Activated naive CD8-positive, alpha-beta T cell treated with anti-CD3 and anti-CD28 coated beads, Interleukin-2, amount 50 U/mL, for 24 hours (primary cell): ENCODE results near the gene EXOC2.
A peak's percentile ranks its signal among the peaks of the same experiment; 100 is the strongest.

Experiments
- ATAC-seq: fragments of 150-1000 bp; cut with Tn5 transposase; one replicate; pipeline ENCODE4 v1.10.0; 2021
- DNase-seq: peaks from one replicate; pipeline ENCODE4 v3.0.0; 2021
- H3K27ac Mint-ChIP-seq: one replicate; pipeline ENCODE4 v1.8.0; 2021; ENCODE audit warnings: mild to moderate bottlenecking, mixed read lengths
- H3K27me3 Mint-ChIP-seq: one replicate; pipeline ENCODE4 v1.8.0; 2021; ENCODE audit warnings: mixed read lengths
- H3K36me3 Mint-ChIP-seq: one replicate; pipeline ENCODE4 v1.8.0; 2021; ENCODE audit warnings: low read depth, mixed read lengths
- H3K4me1 Mint-ChIP-seq: one replicate; pipeline ENCODE4 v1.8.0; 2021; ENCODE audit warnings: mixed read lengths
- H3K4me3 Mint-ChIP-seq: one replicate; pipeline ENCODE4 v1.8.0; 2021; ENCODE audit warnings: mild to moderate bottlenecking, moderate library complexity, mixed read lengths
- H3K9me3 Mint-ChIP-seq: one replicate; pipeline ENCODE4 v1.8.0; 2021; ENCODE audit warnings: mixed read lengths

Gene EXOC2

DNA sequence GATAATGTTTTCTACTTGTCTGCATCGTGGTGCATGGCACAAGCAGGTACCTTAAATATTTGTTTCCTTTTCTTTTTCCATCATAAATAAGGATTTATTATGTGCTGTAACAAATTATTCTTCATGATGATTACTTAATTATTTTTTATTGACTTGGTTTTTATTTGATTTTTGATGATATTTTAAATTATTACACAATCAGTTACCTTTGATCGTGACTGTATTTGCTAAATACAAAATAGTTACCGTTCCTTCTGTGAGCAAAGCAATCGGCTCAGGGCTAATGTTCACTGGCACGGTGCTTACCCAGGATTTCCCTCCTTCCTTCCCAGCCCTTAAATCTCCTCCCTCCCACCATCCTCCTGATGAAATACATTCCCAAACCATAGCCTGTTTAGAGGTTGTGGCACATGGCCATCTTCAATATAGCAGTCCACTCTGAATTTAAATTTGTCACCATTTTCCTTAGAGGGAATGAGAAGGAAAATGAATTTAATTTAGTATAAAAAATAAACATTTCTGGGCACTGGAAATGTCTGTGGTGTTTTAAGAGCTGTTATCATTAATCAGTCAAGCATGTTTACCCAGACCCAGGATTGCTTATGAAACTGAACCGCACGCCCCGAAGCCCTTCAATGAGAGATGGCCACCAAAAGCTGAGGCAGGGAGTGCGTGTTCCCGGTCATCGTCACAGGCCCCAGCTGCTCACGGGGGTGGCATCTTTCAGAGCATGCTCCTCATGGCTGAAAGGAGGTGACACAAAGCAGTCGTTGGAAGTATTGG is 23.0 kb upstream of the EXOC2 start:
- H3K36me3 Mint-ChIP-seq = no peaks in the 10 kb centered on the region
- no peak overlapping the region for H3K27ac Mint-ChIP-seq
- DNase-seq (no peak), ATAC-seq (no peak)
- H3K4me3 Mint-ChIP-seq = no peak overlapping the region
- H3K27me3 Mint-ChIP-seq = no peaks in the 10 kb centered on the region
- H3K9me3 Mint-ChIP-seq = no peaks in the 10 kb centered on the region
- H3K4me1 Mint-ChIP-seq = peaks cover 12% of the 10 kb centered on the region

DNA sequence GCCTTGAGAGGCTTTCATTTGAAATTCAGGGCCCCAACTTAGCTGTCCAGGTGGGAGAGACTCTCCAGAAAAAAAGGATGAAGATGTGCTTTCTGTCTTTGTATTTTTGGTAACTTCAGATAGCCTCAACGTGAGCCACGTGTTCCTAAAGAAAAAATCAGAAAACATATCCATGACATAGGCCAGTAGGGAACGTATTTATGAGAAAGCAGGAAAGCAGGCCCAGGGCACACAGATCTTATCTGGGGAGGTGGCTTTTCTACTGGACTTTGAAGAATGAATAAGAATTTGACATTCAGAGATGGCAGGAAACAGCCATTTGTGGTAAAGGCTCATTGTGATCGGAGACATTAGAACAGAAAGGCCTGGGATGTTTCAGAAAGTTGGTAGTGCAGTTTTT is 21.2 kb upstream of the EXOC2 start:
- no peaks in the 10 kb centered on the region for H3K27me3 Mint-ChIP-seq
- H3K27ac Mint-ChIP-seq = no peak overlapping the region
- H3K4me1 Mint-ChIP-seq = peaks cover 25% of the 10 kb centered on the region
- no peak for DNase-seq
- no peak for ATAC-seq
- no peaks in the 10 kb centered on the region for H3K36me3 Mint-ChIP-seq
- H3K4me3 Mint-ChIP-seq = no peak overlapping the region
- no peaks in the 10 kb centered on the region for H3K9me3 Mint-ChIP-seq

DNA sequence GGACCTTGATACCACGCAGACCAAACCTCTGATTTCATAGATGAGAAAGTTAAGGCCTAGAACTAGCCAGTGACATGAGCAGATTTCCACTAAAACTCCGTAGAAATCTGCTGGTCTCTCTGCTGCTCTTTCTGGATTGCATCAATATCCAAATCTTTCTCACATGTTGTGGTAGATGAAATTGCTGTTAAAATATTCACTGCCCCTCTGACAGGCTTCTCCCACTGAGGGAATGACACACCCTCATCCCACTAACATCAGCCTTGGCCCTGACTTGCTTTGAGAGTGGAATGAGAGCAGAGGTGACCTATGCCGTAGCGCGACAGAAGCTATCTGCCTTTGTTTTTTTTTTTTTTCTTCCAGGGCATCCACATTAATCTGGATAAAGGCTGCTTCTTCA is 20.4 kb upstream of the EXOC2 start:
- Mint-ChIP-seq H3K27me3 (no peaks in the 10 kb centered on the region), H3K9me3 (no peaks in the 10 kb centered on the region), H3K36me3 (no peaks in the 10 kb centered on the region), H3K27ac (no peak overlapping the region), H3K4me1 (peaks cover 25% of the 10 kb centered on the region), H3K4me3 (no peak overlapping the region)
- ATAC-seq (no peak), DNase-seq (no peak)

DNA sequence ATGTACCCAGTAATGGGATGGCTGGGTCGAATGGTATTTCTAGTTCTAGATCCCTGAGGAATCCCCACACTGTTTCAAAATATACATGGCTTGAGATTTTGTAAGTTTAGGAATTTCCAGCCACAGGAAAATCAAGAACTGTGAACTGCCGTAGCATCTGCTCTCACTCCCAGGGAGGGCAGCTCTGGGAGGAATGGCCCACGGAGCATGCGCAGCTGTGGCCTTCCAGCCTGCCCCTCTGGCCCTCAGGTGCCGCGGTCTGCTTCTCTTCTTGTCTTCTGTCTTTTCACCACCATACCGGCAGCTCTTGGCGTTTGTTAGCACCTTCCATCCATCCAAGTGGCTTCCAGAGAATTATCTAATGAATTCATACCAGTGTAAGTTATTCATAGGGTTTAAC is 19.9 kb upstream of the EXOC2 start:
- H3K4me3 Mint-ChIP-seq = peak overlapping the region; percentile 8
- ATAC-seq (no peak), DNase-seq (no peak)
- no peaks in the 10 kb centered on the region for H3K9me3 Mint-ChIP-seq
- no peaks in the 10 kb centered on the region for H3K27me3 Mint-ChIP-seq
- no peak overlapping the region for H3K27ac Mint-ChIP-seq
- peaks cover 25% of the 10 kb centered on the region for H3K4me1 Mint-ChIP-seq
- H3K36me3 Mint-ChIP-seq = no peaks in the 10 kb centered on the region

DNA sequence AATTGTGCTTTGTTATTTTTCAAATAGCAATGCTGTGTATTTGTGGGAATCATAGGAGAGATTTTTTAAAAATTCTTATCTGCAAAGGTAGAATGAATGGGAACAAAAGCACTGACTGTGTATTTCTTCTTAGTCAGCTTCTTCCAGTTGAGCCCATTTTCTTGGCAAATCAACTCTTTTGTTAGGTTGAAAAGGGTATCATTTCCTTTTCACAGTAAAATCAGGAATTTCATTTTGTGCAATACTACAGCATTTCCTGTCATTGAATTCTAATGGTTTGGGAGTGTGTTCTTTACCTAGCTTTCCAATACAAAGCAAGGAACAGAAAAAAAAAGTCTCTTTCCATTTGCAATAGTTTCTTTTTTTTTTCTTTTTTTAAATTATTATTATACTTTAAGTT is 19.0 kb upstream of the EXOC2 start:
- peaks cover 2% of the 10 kb centered on the region for H3K27me3 Mint-ChIP-seq
- peaks cover 25% of the 10 kb centered on the region for H3K4me1 Mint-ChIP-seq
- H3K36me3 Mint-ChIP-seq = no peaks in the 10 kb centered on the region
- peak overlapping the region; percentile 90 for H3K4me3 Mint-ChIP-seq
- H3K27ac Mint-ChIP-seq = peak overlapping the region; percentile 97
- DNase-seq = no peak
- ATAC-seq = no peak
- H3K9me3 Mint-ChIP-seq = no peaks in the 10 kb centered on the region

DNA sequence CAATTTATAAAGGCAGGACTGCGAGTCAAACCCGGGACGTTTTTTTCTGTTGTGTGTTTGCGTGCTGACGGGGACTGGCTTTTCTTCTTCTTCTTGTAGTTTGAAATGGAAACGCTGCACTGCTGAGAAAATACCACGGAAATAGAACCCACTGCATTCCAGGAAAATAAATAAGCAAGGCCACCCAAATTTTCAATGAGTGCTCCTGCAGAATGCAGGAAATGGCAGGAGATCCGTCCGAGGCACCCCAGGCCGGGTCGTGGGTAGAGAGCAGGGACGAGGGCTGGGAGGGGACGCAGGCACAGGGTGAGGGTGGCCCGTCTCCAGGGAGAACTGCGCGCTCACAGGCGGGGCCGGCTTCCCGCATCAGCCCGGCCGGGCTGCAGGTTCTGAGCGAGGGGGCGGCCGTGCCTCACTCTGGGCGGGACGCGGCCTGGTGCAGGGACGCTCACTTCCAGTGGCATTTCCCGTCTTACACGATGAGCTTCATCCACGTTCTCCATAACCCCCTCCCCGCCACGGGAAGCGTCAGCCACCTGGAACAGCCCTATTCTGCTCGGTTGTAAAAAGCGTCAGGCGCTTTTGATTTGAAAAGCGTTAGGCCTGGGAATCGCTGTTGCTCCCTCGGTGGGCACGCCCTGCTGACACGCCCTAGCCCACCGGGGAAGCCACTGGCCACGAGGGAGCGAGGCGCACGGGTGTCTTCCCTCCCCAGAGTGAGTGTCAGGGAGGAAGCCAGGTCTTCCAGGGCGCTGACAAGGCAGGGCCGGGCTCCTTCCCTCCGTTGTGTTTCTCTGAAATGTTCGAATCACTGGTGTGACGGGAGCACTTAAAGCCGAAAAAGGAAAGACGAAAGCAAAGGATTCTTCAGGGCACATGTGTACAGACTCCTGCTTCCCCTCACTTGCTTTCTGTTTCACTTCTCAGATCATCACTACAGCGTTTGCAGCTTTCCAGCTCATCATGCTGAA is 17.9 kb upstream of the EXOC2 start:
- H3K27me3 Mint-ChIP-seq = peaks cover 4% of the 10 kb centered on the region
- no peaks in the 10 kb centered on the region for H3K9me3 Mint-ChIP-seq
- peak overlapping the region; percentile 97 for H3K27ac Mint-ChIP-seq
- H3K4me3 Mint-ChIP-seq = peak overlapping the region; percentile 90
- DNase-seq (peak; percentile 63), ATAC-seq (peak; percentile 88)
- H3K36me3 Mint-ChIP-seq = no peaks in the 10 kb centered on the region
- H3K4me1 Mint-ChIP-seq = peaks cover 25% of the 10 kb centered on the region

DNA sequence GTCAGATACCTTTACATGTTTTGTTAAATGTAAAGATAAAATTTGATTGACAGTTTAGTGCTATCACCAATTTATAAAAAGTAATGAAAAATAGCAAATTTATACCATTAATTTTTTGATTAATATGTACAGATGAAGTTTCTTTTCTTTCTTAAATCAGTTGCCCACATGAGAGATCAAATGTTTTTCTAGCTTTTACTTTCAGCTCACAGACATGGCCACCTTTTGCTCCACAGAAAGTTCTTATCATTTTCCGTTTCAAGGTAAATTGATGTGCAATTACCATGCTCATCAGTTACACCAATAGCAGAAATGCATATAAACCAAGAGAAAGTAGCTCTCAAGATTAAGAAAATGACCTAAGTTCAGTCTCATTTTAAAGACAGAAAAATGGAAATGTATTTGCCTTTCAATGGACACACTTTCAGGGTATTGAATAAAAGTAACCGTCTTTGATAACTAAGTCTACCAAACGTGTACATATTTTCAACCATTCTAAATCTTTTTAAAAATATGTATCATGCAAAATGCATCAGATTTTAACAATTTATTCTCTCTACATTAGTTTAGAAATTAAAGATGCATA is 16.6 kb upstream of the EXOC2 start:
- H3K9me3 Mint-ChIP-seq = no peaks in the 10 kb centered on the region
- DNase-seq = no peak
- peak overlapping the region; percentile 97 for H3K27ac Mint-ChIP-seq
- H3K36me3 Mint-ChIP-seq = no peaks in the 10 kb centered on the region
- no peak for ATAC-seq
- H3K4me1 Mint-ChIP-seq = peaks cover 25% of the 10 kb centered on the region
- H3K4me3 Mint-ChIP-seq = peak overlapping the region; percentile 90
- peaks cover 4% of the 10 kb centered on the region for H3K27me3 Mint-ChIP-seq

DNA sequence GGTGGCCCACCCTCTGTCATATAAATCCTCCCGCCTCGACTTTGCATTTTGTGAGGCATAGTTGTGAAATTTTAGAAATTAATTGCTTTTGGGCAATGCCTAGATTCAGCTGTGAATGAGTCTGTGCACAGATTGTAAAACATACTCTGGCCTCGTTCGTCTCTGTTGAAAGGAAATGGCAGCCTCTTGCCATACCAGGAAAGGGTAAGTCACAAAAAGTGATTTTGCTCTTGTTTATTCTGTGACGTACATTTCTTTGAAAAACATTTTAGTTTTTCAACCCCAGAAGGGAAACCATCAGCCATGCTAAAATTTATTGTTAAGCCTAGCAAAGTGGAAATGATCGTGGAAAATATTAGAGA is 15.3 kb upstream of the EXOC2 start:
- no peaks in the 10 kb centered on the region for H3K36me3 Mint-ChIP-seq
- DNase-seq (no peak), ATAC-seq (no peak)
- H3K9me3 Mint-ChIP-seq = no peaks in the 10 kb centered on the region
- peaks cover 4% of the 10 kb centered on the region for H3K27me3 Mint-ChIP-seq
- H3K4me3 Mint-ChIP-seq = no peak overlapping the region
- peaks cover 23% of the 10 kb centered on the region for H3K4me1 Mint-ChIP-seq
- H3K27ac Mint-ChIP-seq = no peak overlapping the region

DNA sequence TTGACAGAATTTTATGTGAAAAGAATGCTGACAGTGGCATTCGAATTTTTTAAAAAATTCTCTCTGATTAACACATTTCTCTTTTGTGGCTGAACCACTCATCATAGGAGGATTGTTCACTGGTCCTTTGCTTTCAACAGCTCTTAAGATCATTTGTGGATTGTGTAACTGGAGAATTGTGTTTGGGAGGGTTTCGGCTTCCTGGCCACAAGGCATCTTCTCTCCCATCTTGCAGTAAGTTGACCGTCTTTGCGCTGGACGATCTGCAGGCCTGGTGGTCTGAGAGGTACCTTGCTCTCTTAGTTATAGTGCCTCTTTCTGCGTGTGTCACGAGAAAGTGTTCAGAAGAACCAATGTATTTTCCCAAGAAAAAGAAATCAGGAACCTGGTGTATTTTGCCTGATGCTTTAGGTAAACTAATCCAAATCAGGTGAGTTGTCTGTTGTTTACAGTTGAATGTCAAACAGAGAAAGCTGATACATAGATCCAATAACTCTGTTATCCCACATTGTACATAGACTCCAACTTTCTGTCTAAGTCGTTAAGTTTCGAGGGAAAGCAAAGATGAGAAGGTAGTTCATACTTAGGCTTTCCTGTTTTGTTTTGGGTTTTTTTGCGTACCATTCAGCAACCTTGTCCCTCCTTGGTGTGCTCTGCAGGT is 14.8 kb upstream of the EXOC2 start:
- DNase-seq = no peak
- Mint-ChIP-seq H3K4me1 (peaks cover 23% of the 10 kb centered on the region), H3K36me3 (no peaks in the 10 kb centered on the region), H3K4me3 (no peak overlapping the region), H3K27me3 (peaks cover 4% of the 10 kb centered on the region), H3K27ac (no peak overlapping the region), H3K9me3 (no peaks in the 10 kb centered on the region)
- ATAC-seq = no peak

DNA sequence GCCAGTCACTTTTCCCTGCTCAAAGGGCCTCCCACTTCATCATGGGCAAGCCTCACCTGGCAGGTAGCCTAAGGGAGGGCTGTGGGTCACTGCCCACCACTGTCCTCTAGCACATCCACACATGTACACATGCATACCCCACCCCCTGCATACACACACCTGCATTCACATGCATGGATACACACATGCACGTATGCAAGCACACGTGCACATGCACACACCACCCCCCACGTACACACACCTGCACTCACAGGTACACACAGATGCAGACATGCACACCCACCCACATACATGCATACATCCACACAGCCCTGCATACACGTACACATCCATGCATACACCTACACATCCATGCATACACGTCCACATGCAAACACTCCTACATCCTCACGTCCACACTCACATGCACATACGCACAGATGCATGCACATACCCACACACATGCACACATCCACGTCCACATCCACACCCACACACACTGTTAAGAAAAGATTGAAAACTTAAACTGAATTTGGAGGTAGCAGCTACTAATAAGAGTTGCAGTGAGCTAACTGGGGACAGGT is 14.0 kb upstream of the EXOC2 start:
- Mint-ChIP-seq H3K36me3 (no peaks in the 10 kb centered on the region), H3K4me3 (no peak overlapping the region), H3K9me3 (no peaks in the 10 kb centered on the region), H3K4me1 (peaks cover 23% of the 10 kb centered on the region), H3K27ac (no peak overlapping the region), H3K27me3 (peaks cover 4% of the 10 kb centered on the region)
- ATAC-seq (no peak), DNase-seq (no peak)

DNA sequence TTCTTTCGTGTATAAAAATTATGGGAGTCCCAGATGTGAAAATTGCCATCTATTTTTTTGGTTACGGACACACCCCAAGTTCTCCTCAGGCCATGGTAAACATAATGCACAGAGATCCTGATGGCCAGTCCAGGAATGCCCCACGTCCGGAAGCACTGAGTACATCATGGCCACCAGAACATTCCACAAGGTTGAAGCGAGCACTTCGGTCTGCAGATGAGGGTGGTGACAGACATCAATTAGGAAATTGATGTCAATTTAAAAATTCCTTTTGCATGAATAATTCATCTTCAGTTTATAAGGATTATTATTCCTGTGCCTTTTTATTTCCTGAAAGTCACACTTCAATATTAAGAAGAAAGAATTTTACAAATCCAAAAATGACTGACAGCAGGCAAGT is 13.2 kb upstream of the EXOC2 start:
- no peaks in the 10 kb centered on the region for H3K9me3 Mint-ChIP-seq
- H3K4me3 Mint-ChIP-seq = no peak overlapping the region
- ATAC-seq (no peak), DNase-seq (no peak)
- H3K36me3 Mint-ChIP-seq = no peaks in the 10 kb centered on the region
- H3K27me3 Mint-ChIP-seq = peaks cover 7% of the 10 kb centered on the region
- H3K4me1 Mint-ChIP-seq = peaks cover 15% of the 10 kb centered on the region
- no peak overlapping the region for H3K27ac Mint-ChIP-seq

DNA sequence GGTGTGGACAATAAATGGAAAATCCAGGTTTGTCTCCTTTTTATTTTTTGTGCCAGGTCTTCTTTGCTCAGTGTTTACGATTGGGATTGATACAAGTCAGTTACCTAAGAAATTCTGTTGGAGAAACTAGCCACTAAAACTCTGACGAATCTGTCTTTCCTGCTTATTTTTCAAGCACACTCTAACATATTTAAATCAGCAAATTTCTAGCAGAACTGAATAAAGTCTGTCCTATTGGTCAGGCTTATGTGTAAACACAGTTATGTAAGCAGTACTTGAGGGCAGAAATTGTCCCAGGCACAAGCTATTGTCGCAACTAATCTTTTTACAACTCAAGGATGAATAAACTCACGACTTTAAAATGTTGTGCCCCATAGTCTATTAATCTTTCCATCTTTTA is 12.1 kb upstream of the EXOC2 start:
- DNase-seq = no peak
- Mint-ChIP-seq H3K4me3 (no peak overlapping the region), H3K4me1 (peaks cover 6% of the 10 kb centered on the region), H3K27ac (no peak overlapping the region), H3K9me3 (no peaks in the 10 kb centered on the region), H3K36me3 (no peaks in the 10 kb centered on the region), H3K27me3 (peaks cover 8% of the 10 kb centered on the region)
- no peak for ATAC-seq

DNA sequence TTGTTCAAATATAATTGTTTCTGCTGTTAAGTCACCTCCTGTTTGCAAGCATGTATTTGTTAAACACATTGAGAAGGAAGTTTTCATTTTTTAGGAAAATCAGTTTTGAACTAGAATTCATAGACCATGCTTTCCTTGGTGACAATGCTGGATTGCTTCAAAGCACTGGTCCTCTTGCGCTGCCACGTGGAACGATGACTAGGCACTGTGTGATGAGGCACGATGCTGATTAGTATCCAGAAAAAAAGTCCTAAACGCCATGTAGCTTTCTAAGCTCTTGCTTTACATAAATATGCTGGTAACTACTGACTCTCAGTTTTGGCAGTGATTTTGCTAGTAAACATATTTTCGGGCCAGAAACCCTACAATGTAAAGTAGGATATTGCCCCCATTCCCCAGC is 11.1 kb upstream of the EXOC2 start:
- Mint-ChIP-seq H3K36me3 (no peaks in the 10 kb centered on the region), H3K9me3 (no peaks in the 10 kb centered on the region), H3K27me3 (peaks cover 8% of the 10 kb centered on the region), H3K27ac (no peak overlapping the region), H3K4me1 (no peaks in the 10 kb centered on the region), H3K4me3 (no peak overlapping the region)
- DNase-seq (no peak), ATAC-seq (no peak)

DNA sequence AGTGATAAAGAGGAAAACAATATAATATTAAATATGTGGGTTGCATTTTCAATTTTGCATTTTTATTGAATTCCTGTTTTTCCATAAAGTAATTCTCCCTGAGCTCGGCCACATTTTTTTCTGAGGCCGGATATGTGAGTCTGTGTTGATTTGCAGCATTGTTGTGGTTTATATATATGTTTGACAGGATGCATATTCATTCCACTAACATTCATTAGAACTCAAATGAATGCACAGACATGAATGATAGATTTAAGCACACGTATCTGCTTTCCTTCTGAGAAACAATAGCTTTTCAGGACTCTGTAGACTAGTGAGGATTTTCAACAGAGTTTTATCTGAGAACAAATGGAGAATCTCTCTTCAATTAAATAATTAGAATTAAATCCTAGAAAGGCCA is 10.6 kb upstream of the EXOC2 start:
- Mint-ChIP-seq H3K4me1 (no peaks in the 10 kb centered on the region), H3K27me3 (peaks cover 8% of the 10 kb centered on the region), H3K27ac (no peak overlapping the region), H3K4me3 (no peak overlapping the region), H3K36me3 (no peaks in the 10 kb centered on the region), H3K9me3 (no peaks in the 10 kb centered on the region)
- ATAC-seq = no peak
- DNase-seq = no peak
